HEK293T (cell line): Measurements from ENCODE around the gene MEF2C.

Source experiments
- CTCF ChIA-PET: fragments of 350-600 bp; formaldehyde crosslinking; extraction: SDS; loops from one replicate; lab custom pipeline; 2021; ENCODE audit warnings: antibody characterized with exemption, inconsistent platforms; lab: Yijun Ruan, JAX
- POLR2A ChIA-PET: fragments of 350-600 bp; formaldehyde crosslinking; extraction: SDS; loops from one replicate; lab custom pipeline; 2020; ENCODE audit warnings: antibody characterized with exemption, inconsistent platforms; lab: Yijun Ruan, JAX
- DNase-seq: peaks from one replicate; pipeline ENCODE4 v3.0.0; 2012; ENCODE audit warnings: mixed read lengths; ENCODE audit errors: extremely low spot score
- ARNT ChIP-seq: fragments of 450-650 bp; IDR thresholded peaks from 2 replicates; pipeline ENCODE4 v1.6.1; 2017; ENCODE audit warnings: mild to moderate bottlenecking
- BHLHE40 ChIP-seq: fragments of 450-650 bp; IDR thresholded peaks from 2 replicates; pipeline ENCODE4 v1.6.1; 2016; ENCODE audit warnings: mild to moderate bottlenecking, moderate library complexity, borderline replicate concordance
- CTBP1 ChIP-seq: fragments of 450-650 bp; IDR thresholded peaks from 2 replicates; pipeline ENCODE4 v1.6.1; 2016; ENCODE audit warnings: borderline replicate concordance
- ELF4 ChIP-seq: fragments of 450-650 bp; IDR thresholded peaks from 2 replicates; pipeline ENCODE4 v1.6.1; 2017; ENCODE audit warnings: antibody characterized with exemption
- FOXA1 ChIP-seq: fragments of 450-650 bp; IDR thresholded peaks from 2 replicates; pipeline ENCODE4 v1.6.1; 2016; ENCODE audit warnings: mild to moderate bottlenecking
- FOXK2 ChIP-seq: fragments of 450-650 bp; IDR thresholded peaks from 2 replicates; pipeline ENCODE4 v1.6.1; 2016; ENCODE audit warnings: mild to moderate bottlenecking
- FOXM1 ChIP-seq: fragments of 450-650 bp; IDR thresholded peaks from 2 replicates; pipeline ENCODE4 v1.6.1; 2017; ENCODE audit warnings: mild to moderate bottlenecking, borderline replicate concordance
- HDGF ChIP-seq: fragments of 450-650 bp; IDR thresholded peaks from 2 replicates; pipeline ENCODE4 v1.6.1; 2017; ENCODE audit warnings: antibody characterized with exemption, borderline replicate concordance
- L3MBTL2 ChIP-seq: fragments of 450-650 bp; conservative IDR thresholded peaks from 2 replicates; pipeline ENCODE4 v1.6.1; 2016; ENCODE audit warnings: mild to moderate bottlenecking
- LEF1 ChIP-seq: fragments of 450-650 bp; IDR thresholded peaks from 2 replicates; pipeline ENCODE4 v1.6.1; 2017; ENCODE audit warnings: mild to moderate bottlenecking, borderline replicate concordance
- NFRKB ChIP-seq: fragments of 450-650 bp; IDR thresholded peaks from 2 replicates; pipeline ENCODE4 v1.6.1; 2016; ENCODE audit warnings: mild to moderate bottlenecking, moderate library complexity
- SP1 ChIP-seq: fragments of 450-650 bp; IDR thresholded peaks from 2 replicates; pipeline ENCODE4 v1.6.1; 2017
- SUZ12 ChIP-seq: fragments of 450-650 bp; IDR thresholded peaks from 2 replicates; pipeline ENCODE4 v1.6.1; 2016; ENCODE audit warnings: mild to moderate bottlenecking
- TARDBP ChIP-seq: fragments of 450-650 bp; IDR thresholded peaks from 2 replicates; pipeline ENCODE4 v1.6.1; 2016
- ZNF384 ChIP-seq: fragments of 450-650 bp; IDR thresholded peaks from 2 replicates; pipeline ENCODE4 v1.6.1; 2016
- TF ChIP-seq, protein P1 (sequence below): fragments of 450-650 bp; IDR thresholded peaks from 2 replicates; pipeline ENCODE4 v1.6.1; 2016

The MEF2C gene

DNA sequence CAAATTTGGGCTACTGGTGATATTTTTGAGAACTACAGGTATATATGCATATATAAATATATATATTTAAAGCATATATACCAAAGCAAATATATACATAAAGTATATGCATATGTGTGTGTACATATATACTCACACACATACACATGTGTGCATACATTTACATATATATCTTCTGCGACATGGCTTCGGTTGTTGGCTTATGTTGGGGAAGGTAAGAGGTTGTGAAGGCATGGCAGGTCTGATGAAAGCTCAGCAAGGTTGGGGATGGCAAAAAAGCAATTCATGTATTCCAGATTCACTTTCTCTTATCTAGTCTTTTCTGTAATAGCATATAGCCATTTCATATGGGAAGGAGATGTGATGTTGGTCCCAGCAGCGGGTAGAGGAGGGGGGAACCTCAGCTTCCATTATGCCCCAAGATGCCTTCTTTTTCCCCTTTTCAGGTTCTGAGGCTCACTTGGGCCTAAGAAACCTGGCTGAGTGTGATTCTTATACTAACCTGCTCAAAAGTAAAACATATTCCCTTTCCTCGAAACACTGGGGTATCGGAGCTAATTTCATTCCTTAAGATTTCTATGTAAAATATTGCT, 201.7 kb downstream of the MEF2C start:
- no peak for DNase-seq
- no peak for TF ChIP-seq FOXK2
- no peak for TF ChIP-seq ELF4
- TF ChIP-seq BHLHE40, result no peak
- no peak for TF ChIP-seq LEF1
- no peak for TF ChIP-seq ZNF384
- TF ChIP-seq FOXM1, result no peak
- TF ChIP-seq FOXA1, result no peak
- no peak for TF ChIP-seq NFRKB
- TF ChIP-seq SP1, result no peak
- ChIA-PET CTCF (interaction anchor here (2.0 kb wide), 1 partner anchor 9 kb away, joined by 10 read pairs; no protein-coding TSS in a partner anchor), POLR2A (interaction anchor here (1.6 to 1.9 kb wide), 2 partner anchors 10 to 21 kb away, joined by 3 to 6 read pairs; no protein-coding TSS in a partner anchor)

DNA sequence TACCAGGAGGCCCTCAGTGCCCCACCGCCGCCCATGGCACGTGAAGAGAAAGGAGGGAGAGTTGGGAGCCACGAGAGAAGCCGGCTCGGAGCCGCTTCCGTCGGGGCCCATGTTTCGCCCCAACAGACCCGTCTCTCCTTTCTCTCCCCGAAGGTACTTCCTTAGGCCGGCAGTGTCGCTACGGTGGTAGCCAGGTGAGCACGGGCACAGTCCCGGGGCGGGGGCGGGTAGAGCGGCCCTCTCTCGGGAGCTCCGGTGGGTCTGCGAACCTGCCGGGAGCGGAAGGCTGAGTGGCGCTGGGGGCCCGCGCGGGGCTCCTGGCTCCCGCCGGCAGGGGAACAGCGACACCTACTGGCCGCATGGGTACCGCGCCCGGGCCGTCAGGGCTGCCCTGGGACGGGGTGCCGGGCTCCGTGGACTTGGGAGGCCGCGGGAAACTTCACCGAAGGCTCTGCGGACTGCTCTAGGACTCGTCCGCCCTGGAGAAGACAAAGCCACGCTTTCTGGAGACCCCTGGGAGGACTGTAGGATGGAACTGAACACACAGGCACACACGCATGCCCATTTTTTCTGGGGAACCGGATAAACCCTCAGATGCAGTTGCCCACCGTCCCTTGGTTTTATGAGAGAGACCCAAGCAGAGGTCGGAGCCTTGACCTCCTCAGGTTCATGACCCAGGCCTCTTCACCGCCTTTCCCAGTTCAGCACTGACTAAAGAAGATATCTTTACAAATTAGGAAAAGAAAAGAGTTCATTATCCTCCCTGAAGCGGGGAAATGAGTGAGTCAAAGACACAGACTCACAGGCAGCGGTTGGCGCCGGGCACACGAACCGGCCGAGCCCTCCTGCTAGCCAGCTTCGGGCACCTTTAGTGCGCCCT, 202.5 kb downstream of the MEF2C start:
- ChIA-PET POLR2A (interaction anchor here (0.7 to 1.9 kb wide), 3 partner anchors 10 to 539 kb away, joined by 3 to 6 read pairs (median 3); no protein-coding TSS in a partner anchor), CTCF (interaction anchor here (0.6 to 2.0 kb wide), 8 partner anchors 10 to 1781 kb away, joined by 3 to 10 read pairs (median 3); no protein-coding TSS in a partner anchor)
- DNase-seq, result peak; percentile 83
- 0 out of 2 replicates have a peak, but pooled peaks have one; percentile 56 for TF ChIP-seq FOXM1
- no peak for TF ChIP-seq LEF1
- TF ChIP-seq L3MBTL2, result peak; percentile 95

DNA sequence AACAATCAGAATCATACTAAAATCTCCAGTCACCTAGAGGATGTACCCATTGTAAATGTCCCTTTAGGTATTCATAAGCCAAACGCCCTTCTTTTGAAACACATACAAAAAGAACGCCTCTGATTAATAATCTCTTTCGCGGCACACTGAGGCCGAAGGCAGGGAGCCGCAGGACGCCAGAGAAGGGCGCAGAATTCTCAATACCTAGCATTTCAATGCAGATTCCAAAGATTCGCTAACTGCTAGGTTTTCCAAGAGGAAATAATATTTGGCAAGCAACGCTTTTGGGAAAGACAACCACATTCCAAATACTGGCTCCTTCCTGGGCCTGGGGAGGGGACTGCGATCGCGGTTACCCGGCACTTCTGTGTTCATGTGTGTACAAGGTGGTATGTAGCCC, 203.3 kb downstream of the MEF2C start:
- ChIA-PET CTCF (interaction anchor here (0.6 to 2.0 kb wide), 8 partner anchors 11 to 1782 kb away, joined by 3 to 10 read pairs (median 3); no protein-coding TSS in a partner anchor), POLR2A (interaction anchor here (1.9 kb wide), 1 partner anchor 19 kb away, joined by 6 read pairs; no protein-coding TSS in a partner anchor)
- no peak for TF ChIP-seq ZNF384
- DNase-seq, result no peak

DNA sequence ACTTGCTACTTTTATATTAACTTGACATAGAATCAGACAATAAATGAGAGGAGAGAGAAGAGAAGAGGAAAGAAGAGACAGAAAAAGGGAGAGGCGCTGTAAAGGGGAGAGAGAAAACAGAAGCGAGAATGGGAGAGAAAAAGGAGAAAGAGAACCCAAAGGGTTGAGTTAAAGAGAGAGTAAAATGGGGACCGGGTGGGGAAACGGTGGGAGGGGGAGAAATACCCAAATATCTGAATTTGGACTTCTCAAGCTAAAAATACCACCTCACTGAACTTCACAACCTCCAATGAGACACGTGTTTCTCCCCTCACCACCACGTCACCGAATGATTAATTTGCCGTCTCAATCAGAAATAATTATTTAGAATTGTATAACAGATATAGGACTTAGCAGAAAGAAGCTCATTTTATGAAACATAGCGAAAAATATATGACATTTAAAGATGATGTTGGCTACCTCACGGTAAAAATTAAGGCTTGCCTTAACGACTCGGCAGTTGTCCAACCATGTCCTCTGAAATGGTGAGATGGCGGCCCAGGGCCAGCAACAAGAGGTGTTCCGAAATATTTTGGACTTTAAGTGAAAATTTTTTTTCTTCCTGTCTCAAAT, 204.1 kb downstream of the MEF2C start:
- TF ChIP-seq ELF4 (no peak), TARDBP (no peak), L3MBTL2 (no peak), FOXM1 (no peak), FOXK2 (no peak), NFRKB (no peak), SP1 (no peak), ARNT (no peak), SUZ12 (no peak), HDGF (no peak), CTBP1 (no peak)
- POLR2A ChIA-PET, result no interaction called here
- no peak for DNase-seq
- CTCF ChIA-PET, result no interaction called here

DNA sequence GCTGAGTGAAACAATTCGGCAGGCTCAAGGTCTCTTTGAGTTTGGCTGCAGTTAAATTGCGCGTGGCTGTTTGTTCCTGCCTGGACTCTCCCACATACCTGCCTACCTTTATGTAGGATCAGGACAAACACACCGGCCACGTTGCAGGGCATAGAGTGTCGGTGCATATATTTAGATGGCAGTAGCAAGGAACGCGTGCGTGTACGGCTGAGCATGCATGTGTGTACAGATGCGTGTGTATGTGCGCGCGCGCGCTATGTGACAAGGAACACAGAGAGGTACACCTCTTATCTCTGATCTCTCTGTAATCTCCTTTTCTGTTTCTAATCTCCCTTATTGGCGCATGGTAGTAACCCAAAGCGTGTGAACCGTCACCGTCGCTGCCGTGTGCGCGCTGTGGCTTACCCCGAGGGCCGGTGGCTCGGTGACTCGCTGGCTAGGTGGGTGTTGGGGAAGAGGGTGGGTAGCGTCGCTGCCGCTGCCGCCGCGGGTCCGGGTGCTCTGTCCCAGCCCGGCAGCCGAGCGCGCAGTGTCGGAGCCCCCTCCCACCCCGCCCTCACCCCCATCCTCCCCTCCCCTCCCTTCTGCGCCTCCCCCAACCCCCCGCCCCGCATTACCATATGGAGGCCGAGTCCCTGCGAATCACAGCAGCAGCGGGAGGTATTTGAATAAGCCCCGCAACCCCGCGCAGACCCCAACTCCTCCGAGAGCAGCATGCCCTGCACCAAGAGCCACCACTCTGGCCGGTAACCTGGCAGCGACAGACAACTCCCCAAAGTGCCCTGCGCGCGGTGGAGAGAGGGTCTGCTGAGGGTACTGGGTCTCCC, 204.8 kb downstream of the MEF2C start:
- ChIA-PET POLR2A (no interaction called here), CTCF (no interaction called here)
- TF ChIP-seq NFRKB (no peak), ELF4 (no peak), SP1 (no peak), L3MBTL2 (no peak), FOXA1 (no peak), FOXK2 (no peak), ZNF384 (no peak), TARDBP (no peak), ARNT (no peak), BHLHE40 (no peak), CTBP1 (no peak), HDGF (no peak), SUZ12 (no peak), FOXM1 (no peak)
- TF ChIP-seq, protein P1, sequence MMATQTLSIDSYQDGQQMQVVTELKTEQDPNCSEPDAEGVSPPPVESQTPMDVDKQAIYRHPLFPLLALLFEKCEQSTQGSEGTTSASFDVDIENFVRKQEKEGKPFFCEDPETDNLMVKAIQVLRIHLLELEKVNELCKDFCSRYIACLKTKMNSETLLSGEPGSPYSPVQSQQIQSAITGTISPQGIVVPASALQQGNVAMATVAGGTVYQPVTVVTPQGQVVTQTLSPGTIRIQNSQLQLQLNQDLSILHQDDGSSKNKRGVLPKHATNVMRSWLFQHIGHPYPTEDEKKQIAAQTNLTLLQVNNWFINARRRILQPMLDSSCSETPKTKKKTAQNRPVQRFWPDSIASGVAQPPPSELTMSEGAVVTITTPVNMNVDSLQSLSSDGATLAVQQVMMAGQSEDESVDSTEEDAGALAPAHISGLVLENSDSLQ, result no peak
- no peak for DNase-seq

DNA sequence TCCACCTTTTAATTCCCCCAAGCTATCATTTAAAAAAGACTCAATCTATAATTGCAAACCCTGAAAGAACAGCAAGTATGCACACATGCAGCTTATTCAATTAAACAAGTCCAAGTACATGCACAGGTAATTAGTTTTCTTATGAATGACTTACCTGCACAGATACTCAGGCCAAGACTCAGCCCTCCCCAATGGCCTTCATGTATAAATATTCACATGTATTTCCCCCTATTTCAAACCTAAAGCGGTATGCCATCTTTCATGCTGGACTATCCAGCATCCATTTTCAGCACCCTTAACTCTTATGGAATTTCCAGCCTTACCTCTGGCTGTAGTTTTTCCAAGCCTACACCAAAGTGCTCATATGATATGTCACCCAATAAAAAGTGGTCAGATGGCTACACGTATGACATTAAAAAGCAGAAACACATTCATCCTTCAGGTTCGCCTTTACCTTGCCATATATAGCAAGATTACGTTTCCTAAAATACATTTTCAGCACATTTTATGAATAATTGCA, 205.5 kb downstream of the MEF2C start:
- no peak for DNase-seq
- ChIA-PET POLR2A (interaction anchor here (0.9 to 1.0 kb wide), 2 partner anchors 11 to 17 kb away, joined by 3 to 4 read pairs; no protein-coding TSS in a partner anchor), CTCF (no interaction called here)
- TF ChIP-seq SUZ12, result no peak
- TF ChIP-seq TARDBP, result no peak
- no peak for TF ChIP-seq NFRKB
- TF ChIP-seq ELF4, result no peak
- TF ChIP-seq CTBP1, result no peak
- no peak for TF ChIP-seq HDGF
- no peak for TF ChIP-seq FOXM1
- TF ChIP-seq L3MBTL2, result no peak
- no peak for TF ChIP-seq BHLHE40
- TF ChIP-seq LEF1, result no peak
